Hepatic stellate cell (primary cell): ENCODE results near the gene SORCS2.
A peak's percentile ranks its signal among the peaks of the same experiment; 100 is the strongest.

ENCODE experiments used
- DNase-seq: peaks from one replicate; pipeline ENCODE4 v3.0.0; 2011; ENCODE audit warnings: low spot score

Gene SORCS2

DNA sequence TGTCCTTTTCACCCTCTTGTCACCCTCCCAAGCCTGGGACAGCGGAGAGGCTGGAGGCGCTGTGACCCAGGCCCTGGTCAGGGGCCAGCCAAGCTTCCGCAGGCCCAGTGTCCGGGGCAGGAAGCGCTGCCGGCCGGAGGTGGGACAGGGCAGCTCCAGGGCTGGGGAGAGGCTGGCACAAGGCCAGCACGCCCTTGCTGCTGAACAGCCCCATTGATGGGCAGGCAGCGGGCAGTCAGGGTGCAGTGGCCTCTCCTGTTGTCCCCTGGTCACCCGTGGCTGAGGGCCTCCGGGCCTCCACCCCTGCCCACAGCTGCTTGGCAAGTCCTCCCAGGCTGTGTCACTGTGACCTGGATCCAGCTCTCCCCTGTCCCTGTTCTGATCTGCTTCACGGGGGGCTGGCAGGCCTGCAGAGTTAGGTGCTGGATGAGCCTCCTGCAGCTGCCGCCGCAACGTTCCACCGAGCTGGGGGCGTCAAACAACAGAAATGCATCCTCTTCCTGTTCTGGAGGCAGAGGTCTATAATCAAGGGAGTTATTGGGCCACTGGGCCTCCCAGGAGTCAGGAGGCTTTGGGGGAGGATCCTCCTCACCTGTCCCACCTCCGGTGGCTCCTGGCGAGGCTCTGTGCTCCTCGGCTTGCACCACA is 134.5 kb downstream of the SORCS2 start:
- DNase-seq, result no peak

- no peak for DNase-seq
Observed at GRCh38 chr4:7327341-7327885, 135.1 kb downstream of the SORCS2 start.

GRCh38 chr4:7328162-7328912 is 136.0 kb downstream of the SORCS2 start:
- no peak for DNase-seq

GRCh38 chr4:7328913-7329638 is 136.7 kb downstream of the SORCS2 start:
- peak; percentile 80 for DNase-seq

DNA sequence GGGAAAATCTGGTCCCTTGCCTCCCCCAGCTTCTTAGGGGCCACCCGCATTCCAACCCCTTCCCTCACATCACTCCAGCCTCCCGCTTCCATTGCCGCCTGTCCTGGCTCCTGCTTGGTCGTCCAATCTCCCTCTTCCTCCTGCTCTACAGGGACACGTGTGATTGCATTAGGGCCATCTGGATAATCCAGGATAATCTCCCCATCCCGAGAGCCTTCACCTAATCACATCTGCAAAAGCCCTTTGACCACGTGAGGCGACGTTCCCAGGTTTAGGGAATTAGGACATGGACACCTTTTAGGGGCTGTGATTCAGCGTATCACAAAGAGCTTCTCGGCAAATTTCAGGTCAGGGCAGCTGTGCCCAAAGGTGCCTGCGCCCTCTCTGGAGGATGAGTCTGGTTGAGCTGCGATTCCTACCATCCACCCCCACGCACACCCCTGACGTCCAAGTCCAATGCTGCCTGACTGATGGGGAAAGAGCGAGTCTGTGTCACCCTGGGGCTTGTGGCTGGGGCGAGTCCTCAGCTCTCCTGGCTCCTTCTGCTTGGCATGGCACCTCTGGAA is 137.8 kb downstream of the SORCS2 start:
- no peak for DNase-seq

GRCh38 chr4:7330811-7331681 is 138.7 kb downstream of the SORCS2 start:
- DNase-seq, result no peak

DNA sequence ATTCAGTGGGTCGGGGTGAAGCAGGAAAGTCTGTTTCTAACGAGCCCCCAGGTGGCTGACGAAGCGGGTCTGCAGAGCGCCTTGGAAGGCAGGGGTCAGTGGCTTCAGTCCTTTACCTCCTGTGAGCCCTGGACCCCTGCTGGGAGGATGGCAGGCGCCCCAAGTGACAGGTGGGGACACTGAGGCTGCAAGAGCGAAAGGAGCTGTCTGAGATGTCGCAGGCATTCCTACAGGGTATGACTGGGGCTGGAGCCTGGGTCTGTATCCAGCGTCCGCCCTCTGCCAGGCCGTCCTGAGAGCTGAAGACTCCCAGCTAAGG is 139.3 kb downstream of the SORCS2 start:
- DNase-seq, result no peak

- DNase-seq, result peak; percentile 65
Observed at GRCh38 chr4:7332216-7333023, 140.1 kb downstream of the SORCS2 start.

DNA sequence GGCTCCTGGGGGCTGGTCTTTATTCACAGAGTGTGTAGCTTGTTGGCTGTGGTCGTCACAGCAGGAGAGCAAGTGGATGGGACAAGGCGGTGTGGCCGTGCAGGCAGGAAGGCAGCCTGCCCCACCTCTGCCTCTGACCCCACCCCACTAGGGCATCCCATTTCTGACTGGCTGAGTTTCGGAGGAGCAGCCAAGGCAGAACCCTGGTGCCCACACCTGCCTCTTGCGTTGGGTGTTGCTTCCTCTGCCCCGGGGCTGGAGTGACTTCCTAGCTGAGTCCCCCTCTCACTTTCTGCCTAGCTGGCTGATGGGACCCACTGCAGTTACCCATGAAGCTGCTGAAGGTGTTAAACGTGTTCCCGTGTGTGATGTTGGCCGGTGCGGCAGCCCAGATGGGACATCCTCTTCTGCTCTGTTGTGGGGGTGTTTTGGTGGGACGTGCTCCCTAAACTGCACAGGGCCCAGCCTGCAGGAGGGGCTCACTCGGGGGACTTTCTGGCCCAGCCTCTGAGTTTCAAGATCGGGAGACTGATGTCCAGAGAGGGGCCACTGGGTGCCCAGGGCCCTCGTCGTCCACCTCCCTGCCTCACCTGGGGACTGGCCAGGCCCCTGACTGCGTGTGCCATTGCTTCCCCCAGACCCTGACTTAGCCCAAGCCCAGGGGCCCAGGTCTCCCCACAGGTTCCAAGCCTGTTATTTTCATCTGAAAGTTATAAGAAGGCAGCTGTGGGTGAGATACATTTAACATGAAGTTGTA is 140.9 kb downstream of the SORCS2 start:
- DNase-seq, result no peak

DNA sequence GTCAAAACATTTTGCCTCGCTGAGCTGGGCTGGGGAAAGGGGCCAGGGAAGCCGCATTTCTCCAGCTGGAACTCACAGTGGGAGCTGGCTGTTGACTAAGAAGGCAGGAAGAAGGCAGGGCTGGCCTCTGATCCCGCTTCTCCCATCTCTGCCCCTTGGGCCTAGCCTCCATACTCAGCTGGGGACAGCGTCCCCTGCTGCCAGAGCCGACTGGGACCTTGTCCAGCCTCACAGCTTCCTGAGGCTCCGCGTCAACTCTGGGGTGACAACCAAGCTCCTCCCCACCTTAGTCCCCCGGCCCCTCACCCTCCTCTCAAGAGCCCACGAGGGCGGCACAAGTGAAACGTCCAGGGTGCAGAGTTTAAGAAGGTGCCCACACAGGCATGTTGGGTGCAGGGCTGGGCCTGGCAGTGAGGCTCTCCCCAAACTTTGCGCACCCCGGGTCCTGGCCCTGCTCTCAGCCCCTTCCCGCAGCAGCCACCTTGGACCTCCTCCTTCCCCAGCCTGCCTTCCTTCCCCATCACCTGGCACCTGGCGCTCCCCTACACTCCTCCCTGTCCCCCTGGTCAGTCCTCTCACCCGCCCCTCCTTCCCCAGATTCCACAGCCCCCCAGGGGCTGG is 141.6 kb downstream of the SORCS2 start:
- no peak for DNase-seq

DNA sequence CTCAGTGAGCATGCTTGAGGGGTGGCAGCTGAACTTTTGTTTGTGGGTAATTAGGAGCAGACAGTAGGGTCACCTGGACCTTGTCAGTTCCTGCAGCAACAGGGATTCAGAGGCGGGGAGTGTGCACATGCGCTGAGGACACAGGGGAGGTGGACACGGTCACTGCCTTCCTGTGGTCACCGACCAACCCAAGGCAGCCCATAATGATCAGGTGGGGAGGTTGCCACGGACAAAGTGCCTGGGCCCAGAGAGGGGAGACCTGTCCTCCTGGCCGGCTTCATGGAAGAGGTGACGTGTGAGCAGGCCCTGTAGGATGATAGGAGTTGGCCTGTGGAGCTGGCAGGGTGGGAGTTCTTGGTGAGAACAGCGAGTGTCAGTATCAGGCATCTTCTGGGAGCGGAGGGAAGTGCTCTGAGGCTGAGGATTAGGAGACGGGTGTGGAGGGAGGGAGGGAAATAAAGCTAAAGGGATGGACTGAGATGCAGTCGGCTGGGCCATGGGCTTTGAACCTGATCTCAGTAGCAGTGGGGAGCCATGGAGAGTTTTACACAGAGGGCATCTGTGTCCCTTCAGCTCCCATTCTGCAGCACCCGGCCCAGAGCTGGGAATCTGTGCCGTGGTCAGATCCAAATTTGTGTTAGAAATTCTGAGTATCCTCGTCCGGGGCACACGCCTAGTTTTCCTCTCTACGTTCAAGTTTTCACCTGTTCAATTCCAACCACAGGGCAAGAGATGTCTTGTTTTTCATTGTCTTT is 142.4 kb downstream of the SORCS2 start:
- no peak for DNase-seq

GRCh38 chr4:7335344-7336066 is 143.2 kb downstream of the SORCS2 start:
- DNase-seq, result peak; percentile 65

GRCh38 chr4:7336067-7336569 is 143.8 kb downstream of the SORCS2 start:
- no peak for DNase-seq

DNA sequence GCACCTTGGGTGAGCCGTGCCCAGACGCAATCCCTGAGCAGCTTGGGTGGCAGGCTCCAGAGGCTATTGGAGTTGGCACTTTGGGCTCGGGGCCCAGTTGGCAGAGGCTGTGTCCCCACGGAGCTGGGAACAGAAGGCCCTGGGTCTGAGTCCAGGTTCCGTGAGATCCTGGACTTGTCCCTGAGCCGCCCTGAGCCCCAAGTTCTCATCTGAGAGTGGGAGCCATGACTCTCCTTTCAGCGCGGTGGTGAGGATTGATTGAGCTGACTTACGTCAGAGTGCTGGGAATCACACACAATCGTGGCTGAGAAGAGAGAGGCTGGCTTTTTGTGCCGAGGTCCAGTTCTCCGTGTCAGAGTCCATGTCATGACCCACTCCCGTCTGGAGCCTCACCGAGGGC is 144.4 kb downstream of the SORCS2 start:
- no peak for DNase-seq

DNA sequence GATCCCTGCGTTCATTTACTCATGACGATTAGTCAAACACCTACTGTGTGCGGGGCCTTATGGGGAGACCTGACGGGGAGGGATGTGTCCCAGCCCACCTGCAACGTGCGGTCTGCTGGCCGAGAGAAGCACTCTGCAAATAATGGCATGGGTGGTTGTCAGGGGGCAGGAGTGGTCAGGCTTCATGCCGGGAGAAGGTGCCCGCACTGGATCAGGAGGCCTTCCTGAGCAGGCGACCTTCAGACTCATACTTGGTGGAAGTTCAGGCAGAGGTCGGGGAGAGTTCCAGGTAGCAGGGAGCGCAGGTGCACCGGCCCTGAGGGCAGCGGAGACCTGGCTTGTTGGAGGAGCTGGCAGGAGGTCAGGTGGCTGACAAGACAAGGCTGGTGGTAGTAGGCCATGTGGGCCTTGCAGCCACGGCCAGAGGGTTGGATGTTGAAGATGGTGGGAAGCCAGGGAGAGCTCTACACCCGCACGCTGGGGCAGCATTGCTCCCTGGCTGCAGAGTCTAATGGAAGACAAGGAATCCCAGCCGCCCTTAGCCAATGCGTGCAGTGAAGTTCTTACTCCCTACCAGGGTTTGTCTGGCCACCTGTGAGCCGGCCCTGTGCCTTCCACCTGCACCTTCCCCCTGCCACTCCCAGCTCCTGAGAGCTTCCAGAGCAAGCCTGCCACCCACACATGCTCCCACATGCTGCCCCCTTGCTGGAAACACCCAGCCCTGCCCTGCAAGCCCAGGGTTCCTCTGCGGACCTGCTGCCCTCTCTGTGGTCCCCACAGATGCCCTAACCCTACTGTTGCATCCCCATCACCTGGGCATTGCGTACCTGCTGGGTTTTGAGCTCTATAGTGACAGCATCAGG is 145.1 kb downstream of the SORCS2 start:
- DNase-seq, result no peak

DNA sequence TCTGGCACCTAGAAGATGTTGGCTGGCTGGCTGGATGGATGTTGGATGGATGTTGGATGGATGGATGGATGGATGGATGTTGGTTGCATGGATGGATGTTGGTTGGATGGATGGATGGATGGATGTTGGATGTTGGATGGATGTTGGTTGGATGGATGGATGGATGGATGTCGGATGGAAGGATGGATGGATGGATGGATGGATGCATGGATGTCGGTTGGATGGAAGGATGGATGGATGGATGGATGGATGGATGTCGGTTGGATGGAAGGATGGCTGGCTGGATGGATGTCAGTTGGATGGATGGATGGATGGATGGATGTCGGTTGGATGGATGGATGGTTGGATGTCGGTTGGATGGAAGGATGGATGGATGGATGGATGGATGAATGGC is 145.7 kb downstream of the SORCS2 start:
- DNase-seq, result no peak
